Thyroid gland (tissue), 4 donors: ENCODE measurements around the gene SLC6A19.

Experiments
- POLR2A ChIP-seq, 2 donors: fragments of 450-650 bp; IDR thresholded peaks; one replicate each; pipeline ENCODE4 v1.6.1; 2017; ENCODE audit warnings: antibody characterized with exemption in 2 of 2, mild to moderate bottlenecking in 2 of 2, moderate library complexity in 1 of 2
- TF ChIP-seq, protein P1 (sequence below), 6 experiments: fragments of 200-600 bp in 3 of 6; fragments of 450-650 bp in 3 of 6; sonication (generic) in 3 of 6; IDR thresholded peaks; one replicate each; pipeline ENCODE4 v1.5.1; 2016 to 2019; ENCODE audit warnings: antibody characterized with exemption in 6 of 6, mild to moderate bottlenecking in 2 of 6, inconsistent platforms in 1 of 6, moderate library complexity in 1 of 6

DNA sequence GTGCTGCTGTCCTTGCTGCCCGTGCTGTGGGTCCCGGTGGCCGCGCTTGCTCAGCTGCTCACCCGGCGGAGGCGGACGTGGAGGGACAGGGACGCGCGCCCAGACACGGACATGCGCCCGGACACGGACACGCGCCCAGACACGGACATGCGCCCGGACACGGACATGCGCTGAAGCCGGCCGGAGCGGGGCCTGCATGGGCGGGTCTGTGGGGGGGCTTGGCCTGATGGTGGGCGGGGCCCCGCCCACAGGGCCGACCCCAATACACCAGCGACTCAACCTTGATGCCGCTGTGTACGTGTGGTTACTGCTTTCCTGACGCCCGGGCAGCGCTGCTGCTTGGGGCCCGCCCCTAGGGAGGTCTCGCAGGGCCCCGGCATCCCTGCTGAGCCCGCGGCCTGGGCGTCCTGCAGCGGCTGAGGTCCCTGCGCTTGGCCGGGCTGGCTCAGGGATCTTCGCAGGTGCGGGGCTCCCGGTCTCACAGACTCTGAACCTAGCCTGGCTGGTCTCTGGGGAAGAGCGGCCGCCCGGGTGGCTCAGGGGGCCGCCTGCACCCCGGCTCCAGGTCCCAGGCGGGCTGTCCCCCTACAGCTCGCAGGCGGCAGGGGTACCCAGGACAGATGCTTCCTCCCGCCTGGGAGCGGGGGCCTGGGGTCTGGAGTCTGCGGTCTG lies 44.6 kb downstream of the SLC6A19 start:
- TF ChIP-seq, protein P1, sequence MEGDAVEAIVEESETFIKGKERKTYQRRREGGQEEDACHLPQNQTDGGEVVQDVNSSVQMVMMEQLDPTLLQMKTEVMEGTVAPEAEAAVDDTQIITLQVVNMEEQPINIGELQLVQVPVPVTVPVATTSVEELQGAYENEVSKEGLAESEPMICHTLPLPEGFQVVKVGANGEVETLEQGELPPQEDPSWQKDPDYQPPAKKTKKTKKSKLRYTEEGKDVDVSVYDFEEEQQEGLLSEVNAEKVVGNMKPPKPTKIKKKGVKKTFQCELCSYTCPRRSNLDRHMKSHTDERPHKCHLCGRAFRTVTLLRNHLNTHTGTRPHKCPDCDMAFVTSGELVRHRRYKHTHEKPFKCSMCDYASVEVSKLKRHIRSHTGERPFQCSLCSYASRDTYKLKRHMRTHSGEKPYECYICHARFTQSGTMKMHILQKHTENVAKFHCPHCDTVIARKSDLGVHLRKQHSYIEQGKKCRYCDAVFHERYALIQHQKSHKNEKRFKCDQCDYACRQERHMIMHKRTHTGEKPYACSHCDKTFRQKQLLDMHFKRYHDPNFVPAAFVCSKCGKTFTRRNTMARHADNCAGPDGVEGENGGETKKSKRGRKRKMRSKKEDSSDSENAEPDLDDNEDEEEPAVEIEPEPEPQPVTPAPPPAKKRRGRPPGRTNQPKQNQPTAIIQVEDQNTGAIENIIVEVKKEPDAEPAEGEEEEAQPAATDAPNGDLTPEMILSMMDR (IDR thresholded peaks at IDR 0.05): no peak
- TF ChIP-seq POLR2A (IDR thresholded peaks at IDR 0.05): no peak
